ENCODE data around the gene ARFIP1. TPM values are rescaled to one million over a fixed set of nuclear protein-coding genes. Genes with fewer than 3 reads are reported as not detected.

The ARFIP1 gene
- total and polyA plus RNA-seq, 2 donors (not counting 1 experiment from before 2014, with no cell fraction given) = 11.1 to 23.5 TPM

DNA sequence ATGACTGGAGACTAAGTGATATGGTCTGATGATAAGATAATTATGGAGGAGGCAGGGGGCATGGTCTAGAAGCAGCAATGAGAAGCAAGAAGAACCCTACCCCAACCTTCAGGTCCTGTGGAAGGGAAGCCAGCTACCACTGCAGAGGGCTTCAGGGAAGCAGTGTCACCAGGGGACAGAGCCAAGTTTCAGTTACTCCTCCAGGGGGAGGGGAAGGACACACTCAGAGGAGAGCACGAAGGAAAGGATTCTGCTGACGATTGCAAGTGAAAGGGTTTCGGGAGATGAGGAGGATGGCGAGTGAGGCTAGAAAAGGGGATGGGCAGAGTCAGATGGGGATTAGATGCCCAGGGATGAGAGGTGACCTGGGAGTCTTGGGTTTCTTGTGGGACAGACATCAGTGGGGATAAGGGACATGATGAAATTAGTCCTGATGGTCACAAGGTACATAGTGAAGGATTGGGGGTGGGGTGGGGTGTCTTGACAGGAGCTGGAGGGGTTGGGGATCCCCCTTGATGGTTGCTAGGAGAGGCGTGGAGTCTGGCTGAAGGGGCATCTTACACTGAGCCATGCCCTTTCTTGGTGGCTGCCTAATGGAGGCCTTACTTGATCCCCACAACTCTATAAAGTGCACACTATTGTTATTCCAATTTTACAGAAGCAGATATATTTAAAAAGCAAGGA, 45.6 kb upstream of the ARFIP1 start:
- Mint-ChIP-seq H3K27me3 (no peaks in the 10 kb centered on the region), H3K4me3 (no peak overlapping the region), H3K4me1 (peaks cover 16% of the 10 kb centered on the region), H3K27ac (peak overlapping the region; percentile 7), H3K9me3 (ENCODE audit: insufficient read depth) (no peaks in the 10 kb centered on the region)
- Histone ChIP-seq H3K4me3 (ENCODE audit: control extremely low read depth in 1 of 5, extremely low read depth in 1 of 5, insufficient read depth in 1 of 5, low read depth in 2 of 5, low read length in 4 of 5) (no peak overlapping the region), H4K20me1 (ENCODE audit: control insufficient read depth, insufficient read depth, low read length, poor library complexity, severe bottlenecking) (no peaks in the 10 kb centered on the region), H3K79me2 (ENCODE audit: control insufficient read depth, insufficient read depth, low read length) (no peaks in the 10 kb centered on the region), H3K9me3 (ENCODE audit: control extremely low read depth in 1 of 3, control insufficient read depth in 2 of 3, insufficient read depth in 1 of 3, low read length in 2 of 3) (no peaks in the 10 kb centered on the region), H3K4me2 (replicated peaks; ENCODE audit: low read depth, low read length, poor library complexity, severe bottlenecking) (no peak overlapping the region), H3K4me1 (ENCODE audit: control insufficient read depth in 2 of 2, insufficient read depth in 2 of 2, low read length in 2 of 2) (peaks cover 5 to 12% of the 10 kb centered on the region in 2 donors), H3K9ac (ENCODE audit: low read length) (no peak overlapping the region), H2AFZ (ENCODE audit: insufficient read depth, low read depth, low read length, poor library complexity, severe bottlenecking) (peak overlapping the region; percentile 29), H3K27ac (ENCODE audit: low read length in 2 of 2) (no peak overlapping the region), H3K27me3 (replicated peaks in 1 of 4; ENCODE audit: control extremely low read depth in 1 of 4, control insufficient read depth in 3 of 4, insufficient read depth in 4 of 4, low read length in 3 of 4) (no peaks in the 10 kb centered on the region), H3K36me3 (replicated peaks in 1 of 2; ENCODE audit: control extremely low read depth in 1 of 2, control insufficient read depth in 1 of 2, extremely low read depth in 1 of 2, insufficient read depth in 2 of 2, low read length in 1 of 2) (no peaks in the 10 kb centered on the region)
- 89% methylated on average over 4 of the region's 5 CpGs for WGBS (ENCODE audit: insufficient coverage)
- POLR2A ChIA-PET = no interaction called here
- CTCF ChIA-PET = interaction anchor here (1.0 to 13.6 kb wide), 17 partner anchors 16 to 325 kb away, joined by 3 to 217 read pairs (median 8); partner anchors contain the start of genes ARFIP1, TIGD4 and TMEM154
- DNase-seq (no peak), ATAC-seq (ENCODE audit: low read depth) (no peak)
- intact Hi-C loops (cut with micrococcal nuclease) = loop anchor here (2.0 kb wide), 1 partner anchor 57 kb away; no protein-coding TSS in a partner anchor
- TF ChIP-seq EZH2 (IDR thresholded peaks at IDR 0.05; ENCODE audit: borderline replicate concordance, insufficient read depth, low read depth, low read length, poor library complexity, severe bottlenecking) = no peak
- TF ChIP-seq CTCF (IDR thresholded peaks at IDR 0.05) = no peak

DNA sequence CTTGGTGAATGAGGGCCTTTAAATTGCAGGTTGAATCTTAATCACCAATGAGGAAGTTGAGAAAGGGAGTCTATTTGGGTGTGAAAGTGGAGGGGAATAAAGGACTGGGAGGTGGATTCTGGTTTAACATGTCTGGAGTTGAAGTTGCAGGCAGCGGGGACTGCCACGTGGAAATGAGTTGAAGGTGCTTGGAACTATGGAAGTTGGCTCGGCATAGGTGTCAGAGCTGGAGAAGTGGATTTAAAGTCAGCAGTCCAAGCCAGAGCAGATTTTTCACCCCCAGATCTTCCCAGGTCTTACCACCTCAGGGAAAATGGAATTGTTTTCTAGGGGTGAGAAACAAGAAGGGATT, 45.1 kb upstream of the ARFIP1 start:
- Mint-ChIP-seq H3K9me3 (ENCODE audit: insufficient read depth) (no peaks in the 10 kb centered on the region), H3K4me1 (peaks cover 16% of the 10 kb centered on the region), H3K27ac (peak overlapping the region; percentile 7), H3K4me3 (no peak overlapping the region), H3K27me3 (no peaks in the 10 kb centered on the region)
- no peak overlapping the region for H3K9ac ChIP-seq (ENCODE audit: low read length)
- WGBS (ENCODE audit: insufficient coverage) = 60% methylated on average over 2 of the region's 3 CpGs
- H3K27ac ChIP-seq (ENCODE audit: low read length in 2 of 2) = no peak overlapping the region
- peak overlapping the region; percentile 29 for H2AFZ ChIP-seq (ENCODE audit: insufficient read depth, low read depth, low read length, poor library complexity, severe bottlenecking)
- peaks cover 5 to 12% of the 10 kb centered on the region in 2 donors for H3K4me1 ChIP-seq (ENCODE audit: control insufficient read depth in 2 of 2, insufficient read depth in 2 of 2, low read length in 2 of 2)
- no peak overlapping the region for H3K4me2 ChIP-seq (replicated peaks; ENCODE audit: low read depth, low read length, poor library complexity, severe bottlenecking)
- TF ChIP-seq EZH2 (IDR thresholded peaks at IDR 0.05; ENCODE audit: borderline replicate concordance, insufficient read depth, low read depth, low read length, poor library complexity, severe bottlenecking) = no peak
- TF ChIP-seq CTCF (IDR thresholded peaks at IDR 0.05) = no peak
- H3K4me3 ChIP-seq (ENCODE audit: control extremely low read depth in 1 of 5, extremely low read depth in 1 of 5, insufficient read depth in 1 of 5, low read depth in 2 of 5, low read length in 4 of 5) = no peak overlapping the region
- no peaks in the 10 kb centered on the region for H3K9me3 ChIP-seq (ENCODE audit: control extremely low read depth in 1 of 3, control insufficient read depth in 2 of 3, insufficient read depth in 1 of 3, low read length in 2 of 3)
- H3K27me3 ChIP-seq (replicated peaks in 1 of 4; ENCODE audit: control extremely low read depth in 1 of 4, control insufficient read depth in 3 of 4, insufficient read depth in 4 of 4, low read length in 3 of 4) = no peaks in the 10 kb centered on the region
- DNase-seq (no peak), ATAC-seq (ENCODE audit: low read depth) (no peak)
- CTCF ChIA-PET = interaction anchor here (0.8 to 13.6 kb wide), 32 partner anchors 11 to 511 kb away, joined by 3 to 217 read pairs (median 4); partner anchors contain the start of genes ARFIP1, TIGD4 and TMEM154
- intact Hi-C loops (cut with micrococcal nuclease) = loop anchor here (1.0 to 2.0 kb wide), 5 partner anchors 58 to 326 kb away; no protein-coding TSS in a partner anchor
- POLR2A ChIA-PET = no interaction called here
- H3K79me2 ChIP-seq (ENCODE audit: control insufficient read depth, insufficient read depth, low read length) = no peaks in the 10 kb centered on the region
- H4K20me1 ChIP-seq (ENCODE audit: control insufficient read depth, insufficient read depth, low read length, poor library complexity, severe bottlenecking) = no peaks in the 10 kb centered on the region
- H3K36me3 ChIP-seq (replicated peaks in 1 of 2; ENCODE audit: control extremely low read depth in 1 of 2, control insufficient read depth in 1 of 2, extremely low read depth in 1 of 2, insufficient read depth in 2 of 2, low read length in 1 of 2) = no peaks in the 10 kb centered on the region
